Stimulated activated CD8-positive, alpha-beta memory T cell treated with anti-CD3 and anti-CD28 coated beads, Interleukin-15, amount 100 ng/mL, for 4 hours (primary cell): ENCODE data around the gene HEMK1.

Source experiments
- DNase-seq, 2 donors: peaks; one replicate each; pipeline ENCODE4 v3.0.0-alpha.2; 2020; ENCODE audit warnings: low read depth in 2 of 2

The HEMK1 gene

GRCh38 chr3:50574444-50574831, 5.1 kb downstream of the HEMK1 start:
- no peak for DNase-seq

GRCh38 chr3:50575372-50575771, 6.0 kb downstream of the HEMK1 start:
- DNase-seq: no peak

GRCh38 chr3:50577348-50577747, 8.0 kb downstream of the HEMK1 start:
- DNase-seq: no peak

GRCh38 chr3:50580683-50581458, 11.5 kb downstream of the HEMK1 start:
- DNase-seq: no peak

- no peak for DNase-seq
Measured at GRCh38 chr3:50581459-50581842, 12.1 kb downstream of the HEMK1 start.

GRCh38 chr3:50582083-50582482, 12.8 kb downstream of the HEMK1 start:
- DNase-seq: no peak

GRCh38 chr3:50583897-50584296, 14.6 kb downstream of the HEMK1 start:
- no peak for DNase-seq

GRCh38 chr3:50584391-50584790, 15.1 kb downstream of the HEMK1 start:
- no peak for DNase-seq

GRCh38 chr3:50585919-50586762, 16.8 kb downstream of the HEMK1 start:
- no peak for DNase-seq

- DNase-seq: no peak
Measured at GRCh38 chr3:50586763-50587070, 17.4 kb downstream of the HEMK1 start.

- DNase-seq: no peak
Measured at GRCh38 chr3:50587373-50587772, 18.1 kb downstream of the HEMK1 start.

- peak in 1 of 2 donors; percentile 68 for DNase-seq
Measured at GRCh38 chr3:50587806-50588758, 18.8 kb downstream of the HEMK1 start.

GRCh38 chr3:50588759-50589433, 19.6 kb downstream of the HEMK1 start:
- DNase-seq: no peak

- no peak for DNase-seq
Measured at GRCh38 chr3:50591196-50591741, 21.9 kb downstream of the HEMK1 start.

GRCh38 chr3:50592568-50592967, 23.2 kb downstream of the HEMK1 start:
- no peak for DNase-seq

- no peak for DNase-seq
Measured at GRCh38 chr3:50594253-50594785, 25.0 kb downstream of the HEMK1 start.

GRCh38 chr3:50599115-50599715, 29.9 kb downstream of the HEMK1 start:
- DNase-seq: no peak

- no peak for DNase-seq
Measured at GRCh38 chr3:50599716-50600118, 30.4 kb downstream of the HEMK1 start.

GRCh38 chr3:50600141-50600753, 30.9 kb downstream of the HEMK1 start:
- no peak for DNase-seq
